Neural cell (in vitro differentiated cells): Measurements from ENCODE around the gene NFIB. TPM values are rescaled to one million over a fixed set of nuclear protein-coding genes. Genes with fewer than 3 reads are reported as not detected.

ENCODE experiments used
- H2AFZ ChIP-seq: fragments of 200-600, 300-800 bp; sonication (generic), shearing (Covaris generic); 2 replicates; pipeline ENCODE4 v1.6.0; 2014; ENCODE audit warnings: low read depth, mild to moderate bottlenecking, antibody characterized with exemption, low read length, moderate library complexity
- H3F3A ChIP-seq: fragments of 200-600 bp; shearing (Covaris generic); 2 replicates; pipeline ENCODE4 v1.6.1; 2016; ENCODE audit warnings: mild to moderate bottlenecking, moderate library complexity, mixed read lengths, antibody characterized with exemption, low read length; ENCODE audit not compliant: insufficient read depth, poor library complexity, severe bottlenecking
- H3K27ac ChIP-seq: fragments of 200-600, 300-800 bp; sonication (generic), shearing (Covaris generic); 2 replicates; pipeline ENCODE4 v1.5.1; 2014; ENCODE audit warnings: mild to moderate bottlenecking, low read length, moderate library complexity
- H3K27me3 ChIP-seq: fragments of 300-800, 200-600 bp; sonication (generic), shearing (Covaris generic); 2 replicates; pipeline ENCODE4 v1.6.0; 2014; ENCODE audit warnings: mild to moderate bottlenecking, low read depth, low read length, moderate library complexity; ENCODE audit not compliant: insufficient read depth
- H3K36me3 ChIP-seq: fragments of 300-800, 200-600 bp; sonication (generic), shearing (Covaris generic); 2 replicates; pipeline ENCODE4 v1.5.1; 2014; ENCODE audit warnings: mild to moderate bottlenecking, antibody characterized with exemption, low read length, moderate library complexity; ENCODE audit not compliant: insufficient read depth
- H3K4me2 ChIP-seq: fragments of 300-800, 200-600 bp; sonication (generic), shearing (Covaris generic); 2 replicates; pipeline ENCODE4 v1.6.0; 2014; ENCODE audit warnings: mild to moderate bottlenecking, low read length
- H3K4me3 ChIP-seq: fragments of 300-800, 200-600 bp; sonication (generic), shearing (Covaris generic); 2 replicates; pipeline ENCODE4 v1.5.1; 2014; ENCODE audit warnings: mild to moderate bottlenecking, low read length, moderate library complexity
- H3K79me2 ChIP-seq: fragments of 200-600 bp; shearing (Covaris generic); replicated peaks from 2 replicates; pipeline ENCODE4 v1.6.0; 2014; ENCODE audit warnings: mild to moderate bottlenecking, low read length, moderate library complexity; ENCODE audit not compliant: insufficient read depth
- H3K9ac ChIP-seq: fragments of 300-800, 200-600 bp; sonication (generic), shearing (Covaris generic); 2 replicates; pipeline ENCODE4 v1.6.1; 2016; ENCODE audit warnings: mild to moderate bottlenecking, low read length, mixed read lengths
- H3K9me2 ChIP-seq: fragments of 200-600 bp; shearing (Covaris generic); 2 replicates; pipeline ENCODE4 v1.6.1; 2016; ENCODE audit warnings: mild to moderate bottlenecking, low read length, mixed read lengths; ENCODE audit not compliant: insufficient read depth
- H3K9me3 ChIP-seq: fragments of 200-600, 300-800 bp; sonication (generic), shearing (Covaris generic); 2 replicates; pipeline ENCODE4 v1.6.1; 2016; ENCODE audit warnings: mild to moderate bottlenecking, mixed run types, low read length, moderate library complexity, mixed read lengths
- H4K20me1 ChIP-seq: fragments of 200-600 bp; shearing (Covaris generic); 2 replicates; pipeline ENCODE4 v1.6.1; 2016; ENCODE audit warnings: mild to moderate bottlenecking, mixed run types; ENCODE audit not compliant: insufficient read depth
- CTCF ChIP-seq: fragments of 450-650 bp; IDR thresholded peaks from 2 replicates; pipeline ENCODE4 v1.5.1; 2014; ENCODE audit warnings: antibody characterized with exemption, mild to moderate bottlenecking, moderate library complexity; ENCODE audit not compliant: poor library complexity, severe bottlenecking
- EP300 ChIP-seq: fragments of 450-650 bp; conservative IDR thresholded peaks from 2 replicates; pipeline ENCODE4 v1.6.1; 2014; ENCODE audit warnings: antibody characterized with exemption, mild to moderate bottlenecking, moderate library complexity; ENCODE audit not compliant: poor library complexity, severe bottlenecking
- EZH2 ChIP-seq: fragments of 200-600, 300-800 bp; shearing (Covaris generic), sonication (generic); IDR thresholded peaks from 2 replicates; pipeline ENCODE4 v1.6.1; 2014; ENCODE audit warnings: antibody characterized with exemption, low read length, borderline replicate concordance, mild to moderate bottlenecking; ENCODE audit not compliant: insufficient read depth, poor library complexity, severe bottlenecking
- MXI1 ChIP-seq: fragments of 450-650 bp; conservative IDR thresholded peaks from 2 replicates; pipeline ENCODE4 v1.6.1; 2014; ENCODE audit warnings: antibody characterized with exemption, mild to moderate bottlenecking; ENCODE audit not compliant: poor library complexity, severe bottlenecking
- POLR2AphosphoS5 ChIP-seq: IDR thresholded peaks from 2 replicates; pipeline ENCODE4 v1.6.1; 2012
- RAD21 ChIP-seq: fragments of 450-650 bp; conservative IDR thresholded peaks from 2 replicates; pipeline ENCODE4 v1.6.1; 2014; ENCODE audit warnings: antibody characterized with exemption, mild to moderate bottlenecking, moderate library complexity
- REST ChIP-seq: IDR thresholded peaks from 2 replicates; pipeline ENCODE4 v1.6.1; 2012; ENCODE audit warnings: borderline replicate concordance
- SMC3 ChIP-seq: fragments of 450-650 bp; conservative IDR thresholded peaks from 2 replicates; pipeline ENCODE4 v1.6.1; 2014; ENCODE audit warnings: antibody characterized with exemption, mild to moderate bottlenecking, moderate library complexity; ENCODE audit not compliant: poor library complexity
- TAF1 ChIP-seq: IDR thresholded peaks from 2 replicates; pipeline ENCODE4 v1.6.1; 2012; ENCODE audit warnings: low read depth
- polyA plus RNA-seq: library from polyadenylated mRNA; depleted of rRNA; stranded (reverse); fragments of >200 nt; gene quantifications from 2 replicates; pipeline ENCODE4 v1.2.3, GENCODE V29; 2014

The NFIB gene
- polyA plus RNA-seq, 1 donor from 2014 or later = 0.73 TPM

DNA sequence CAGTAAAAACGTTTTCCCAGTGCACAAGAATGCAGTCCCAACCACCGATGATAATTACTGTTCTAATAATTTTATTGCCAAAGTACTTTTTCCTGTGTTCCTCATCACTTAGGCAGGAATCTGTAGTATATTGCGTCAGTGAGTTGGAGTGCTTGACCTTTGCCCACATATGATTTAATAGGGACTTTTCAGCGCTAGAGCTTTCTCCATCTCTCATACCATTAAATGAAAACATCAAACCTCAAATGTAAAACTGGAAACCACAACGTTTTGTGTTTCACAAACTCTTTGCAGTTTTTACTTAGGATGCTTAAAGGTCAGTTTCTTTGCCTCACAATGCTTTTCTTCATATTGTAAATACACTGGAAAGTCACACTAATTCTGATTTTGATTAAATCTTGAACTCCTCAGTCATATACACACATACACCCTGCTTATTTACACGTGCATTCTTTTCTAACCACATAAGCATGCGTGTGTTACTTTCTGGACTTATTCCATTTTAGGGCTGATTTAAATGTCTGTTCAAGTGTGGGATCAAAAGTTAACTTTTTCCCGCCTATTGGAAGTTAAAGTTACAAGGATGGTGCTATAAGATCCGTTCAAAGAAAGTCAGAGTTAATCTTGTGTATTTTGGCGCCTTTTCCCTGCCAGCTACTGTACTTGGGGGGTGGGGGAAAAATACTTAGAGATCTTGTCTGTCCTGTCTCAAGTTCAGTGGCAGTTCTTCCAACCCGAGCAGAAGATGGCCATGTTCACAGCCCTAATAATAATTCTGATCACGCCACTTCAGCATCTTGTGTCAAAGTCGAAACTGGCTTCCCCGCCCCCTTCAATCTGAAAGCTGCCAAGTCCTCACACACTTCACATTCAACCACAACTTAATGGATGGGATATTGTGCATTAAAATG is 6.6 kb upstream of the NFIB start:
- Histone ChIP-seq H3F3A (no peaks in the 10 kb centered on the region), H3K4me3 (peak overlapping the region; percentile 4), H3K27ac (no peak overlapping the region), H3K27me3 (peaks cover 78% of the 10 kb centered on the region), H3K9me2 (no peaks in the 10 kb centered on the region), H3K4me2 (no peak overlapping the region), H3K79me2 (no peaks in the 10 kb centered on the region), H4K20me1 (no peaks in the 10 kb centered on the region), H2AFZ (no peak overlapping the region), H3K9me3 (no peaks in the 10 kb centered on the region), H3K9ac (no peak overlapping the region), H3K36me3 (no peaks in the 10 kb centered on the region)
- TF ChIP-seq CTCF (no peak), TAF1 (no peak), SMC3 (no peak), RAD21 (no peak), REST (no peak), MXI1 (no peak), EP300 (no peak), POLR2AphosphoS5 (no peak), EZH2 (no peak)

DNA sequence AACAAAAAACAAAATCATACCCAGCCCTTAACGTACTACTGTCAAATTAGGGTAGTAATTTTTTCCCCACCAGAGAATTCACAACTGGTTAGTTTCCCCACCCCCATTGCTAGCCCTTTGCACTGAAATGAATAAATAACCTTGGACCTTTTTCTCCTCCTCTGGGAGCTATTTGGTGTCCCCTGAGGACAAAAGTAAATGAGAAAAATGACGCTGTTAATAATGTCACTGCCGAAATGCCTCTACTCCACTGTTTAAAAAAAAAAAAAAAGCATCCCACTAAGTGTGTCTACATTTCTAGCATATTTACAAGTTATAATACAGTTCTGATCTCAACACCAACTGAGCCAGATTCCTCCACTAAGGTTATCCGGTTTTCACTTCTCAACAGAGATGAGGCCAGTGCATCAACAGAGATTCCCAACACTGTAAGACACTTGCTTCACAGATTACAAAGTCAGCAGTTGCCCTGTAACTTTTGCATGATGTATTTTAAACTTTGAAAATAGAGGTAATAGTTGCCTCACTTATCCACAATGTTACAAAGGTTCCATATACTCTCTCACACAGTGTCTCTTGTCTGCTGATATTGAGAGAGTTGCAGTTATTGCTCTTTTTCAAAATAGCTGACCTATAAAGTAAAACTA is 5.1 kb upstream of the NFIB start:
- Histone ChIP-seq H3K36me3 (no peaks in the 10 kb centered on the region), H3K9me2 (no peaks in the 10 kb centered on the region), H3K79me2 (no peaks in the 10 kb centered on the region), H3F3A (no peaks in the 10 kb centered on the region), H3K4me3 (no peak overlapping the region), H3K9ac (no peak overlapping the region), H3K4me2 (no peak overlapping the region), H2AFZ (no peak overlapping the region), H3K27ac (no peak overlapping the region), H4K20me1 (no peaks in the 10 kb centered on the region), H3K27me3 (peaks cover 78% of the 10 kb centered on the region), H3K9me3 (no peaks in the 10 kb centered on the region)
- TF ChIP-seq POLR2AphosphoS5 = no peak
- no peak for TF ChIP-seq REST
- no peak for TF ChIP-seq TAF1
- no peak for TF ChIP-seq MXI1
- TF ChIP-seq CTCF = no peak
- TF ChIP-seq EP300 = no peak
- TF ChIP-seq SMC3 = no peak
- no peak for TF ChIP-seq RAD21
- TF ChIP-seq EZH2 = no peak
